HCT116 (cell line): ENCODE results near the gene OR6Q1. TPM values are rescaled to one million over a fixed set of nuclear protein-coding genes. Genes with fewer than 3 reads are reported as not detected.

Source experiments
- ATAC-seq: fragments of 200-7000 bp; cut with Tn5 transposase; 2 replicates; pipeline ENCODE4 v1.9.1; 2020; ENCODE audit warnings: mild to moderate bottlenecking, moderate library complexity
- BruUV-seq: library from RNA; stranded (reverse); fragments of 400-500 nt; replicated peaks from 2 replicates; lab custom pipeline; 2021; lab: Mats Ljungman, UMichigan
- CTCF ChIA-PET: fragments of 300-600 bp; sonication (Branson Sonifier 250); formaldehyde crosslinking; loops from one replicate; lab custom pipeline; 2021; ENCODE audit warnings: antibody characterized with exemption; lab: Charles Lee
- POLR2A ChIA-PET: fragments of 300-600, 350-600 bp; sonication (Branson Sonifier 250); formaldehyde crosslinking; loops from one replicate; lab custom pipeline; 2021; ENCODE audit warnings: antibody characterized with exemption; lab: Charles Lee
- RAD21 ChIA-PET, 2 experiments: fragments of 300-600 bp; sonication (Branson Sonifier 250); formaldehyde crosslinking; loops; one replicate each; lab custom pipeline; 2023; ENCODE audit warnings: low total read pairs in 2 of 2; ENCODE audit not compliant: uncharacterized antibody in 2 of 2, unreplicated experiment in 2 of 2, low non-redundant PET in 1 of 2; lab: Charles Lee
- DNase-seq: peaks from one replicate; pipeline ENCODE4 v3.0.0-alpha.2; 2010; ENCODE audit warnings: low read depth, low spot score
- H2AFZ ChIP-seq: fragments of 200-600 bp; shearing (Covaris generic), sonication (generic); 2 replicates; pipeline ENCODE4 v1.6.1; 2017; ENCODE audit warnings: low read depth, mixed run types, mixed read lengths, antibody characterized with exemption, low read length; ENCODE audit not compliant: poor library complexity, severe bottlenecking
- H3K27ac ChIP-seq: 2 replicates; pipeline ENCODE4 v1.5.1; 2012; ENCODE audit warnings: low read depth, low read length
- H3K27me3 ChIP-seq: fragments of 200-600 bp; sonication (generic); 2 replicates; pipeline ENCODE4 v1.6.1; 2016; ENCODE audit warnings: mixed run types, low read length, mixed read lengths; ENCODE audit not compliant: insufficient read depth
- H3K36me3 ChIP-seq, 2 experiments: fragments of 200-500 bp in 1 of 2; fragments of 200-600 bp in 1 of 2; sonication (Bioruptor generic) in 1 of 2; sonication (generic) in 1 of 2; 2 replicates each; pipeline versions ENCODE4 v1.5.1 to v1.6.1; 2014 to 2016; ENCODE audit warnings: low read length in 2 of 2, inconsistent platforms in 1 of 2, mixed read lengths in 1 of 2, mixed run types in 1 of 2; ENCODE audit not compliant: insufficient read depth in 2 of 2, control insufficient read depth in 1 of 2
- H3K4me1 ChIP-seq, 2 experiments: fragments of 200-600 bp in 1 of 2; sonication (generic) in 1 of 2; 2 replicates each; pipeline versions ENCODE4 v1.5.1 to v1.6.1; 2012 to 2017; ENCODE audit warnings: low read length in 2 of 2, inconsistent platforms in 1 of 2, mild to moderate bottlenecking in 1 of 2, mixed read lengths in 1 of 2, mixed run types in 1 of 2, moderate library complexity in 1 of 2; ENCODE audit not compliant: insufficient read depth in 2 of 2, control insufficient read depth in 1 of 2
- H3K4me2 ChIP-seq: fragments of 200-600 bp; sonication (generic); 2 replicates; pipeline ENCODE4 v1.6.1; 2017; ENCODE audit warnings: mixed run types, low read length, mixed read lengths
- H3K4me3 ChIP-seq, 2 experiments: fragments of 200-600 bp in 1 of 2; sonication (generic) in 1 of 2; replicated peaks in 1 of 2; 2 replicates each; pipeline ENCODE4 v1.5.1; 2011 to 2016; ENCODE audit warnings: low read length in 2 of 2, control low read depth in 1 of 2, low read depth in 1 of 2, mild to moderate bottlenecking in 1 of 2, mixed read lengths in 1 of 2, mixed run types in 1 of 2
- H3K79me2 ChIP-seq: fragments of 200-600 bp; sonication (generic); 2 replicates; pipeline ENCODE4 v1.6.1; 2017; ENCODE audit warnings: mild to moderate bottlenecking, mixed run types, low read length, moderate library complexity, mixed read lengths; ENCODE audit not compliant: insufficient read depth
- H3K9ac ChIP-seq: fragments of 200-600 bp; sonication (generic); 2 replicates; pipeline ENCODE4 v1.6.1; 2016; ENCODE audit warnings: low read length, mixed read lengths
- H3K9me2 ChIP-seq: fragments of 200-600 bp; sonication (generic), shearing (Covaris generic); 2 replicates; pipeline ENCODE4 v1.6.1; 2017; ENCODE audit warnings: mixed run types, mild to moderate bottlenecking, moderate library complexity; ENCODE audit not compliant: insufficient read depth
- H3K9me3 ChIP-seq, 2 experiments: fragments of 200-500 bp in 1 of 2; fragments of 200-600 bp in 1 of 2; sonication (Bioruptor generic) in 1 of 2; sonication (generic) in 1 of 2; 2 replicates each; pipeline ENCODE4 v1.6.1; 2014 to 2017; ENCODE audit warnings: low read length in 2 of 2, mixed read lengths in 2 of 2, inconsistent platforms in 1 of 2, low read depth in 1 of 2, mild to moderate bottlenecking in 1 of 2, mixed run types in 1 of 2, moderate library complexity in 1 of 2; ENCODE audit not compliant: control insufficient read depth in 1 of 2, insufficient read depth in 1 of 2
- H4K20me1 ChIP-seq: fragments of 200-600 bp; sonication (generic), shearing (Covaris generic); 2 replicates; pipeline ENCODE4 v1.6.1; 2017; ENCODE audit warnings: mixed run types, mild to moderate bottlenecking, moderate library complexity; ENCODE audit not compliant: insufficient read depth
- CEBPB ChIP-seq: IDR thresholded peaks from 2 replicates; pipeline ENCODE4 v1.6.1; 2012; ENCODE audit warnings: low read depth
- EGR1 ChIP-seq: IDR thresholded peaks from 2 replicates; pipeline ENCODE4 v1.6.1; 2012; ENCODE audit warnings: low read depth
- EZH2phosphoT487 ChIP-seq: fragments of 200-600 bp; IDR thresholded peaks from 2 replicates; pipeline ENCODE4 v1.6.1; 2018; ENCODE audit warnings: antibody characterized with exemption, borderline replicate concordance
- FOSL1 ChIP-seq: IDR thresholded peaks from 2 replicates; pipeline ENCODE4 v1.6.1; 2012; ENCODE audit warnings: low read depth
- JUND ChIP-seq: IDR thresholded peaks from 2 replicates; pipeline ENCODE4 v1.6.1; 2012
- POLR2A ChIP-seq: IDR thresholded peaks from 2 replicates; pipeline ENCODE4 v1.7.0; 2011; ENCODE audit warnings: borderline replicate concordance; ENCODE audit not compliant: insufficient read depth, insufficient read length; ENCODE audit errors: extremely low read depth
- POLR2AphosphoS5 ChIP-seq: IDR thresholded peaks from 2 replicates; pipeline ENCODE4 v1.6.1; 2011; ENCODE audit warnings: mild to moderate bottlenecking, low read depth, low read length, moderate library complexity
- RAD21 ChIP-seq: IDR thresholded peaks from 2 replicates; pipeline ENCODE4 v1.6.1; 2012; ENCODE audit warnings: low read depth, mild to moderate bottlenecking
- SP1 ChIP-seq: IDR thresholded peaks from 2 replicates; pipeline ENCODE4 v1.6.1; 2012; ENCODE audit warnings: low read depth
- SRF ChIP-seq: IDR thresholded peaks from 2 replicates; pipeline ENCODE4 v1.6.1; 2012; ENCODE audit warnings: low read depth
- TCF7L2 ChIP-seq: IDR thresholded peaks from 2 replicates; pipeline ENCODE4 v1.7.0; 2011; ENCODE audit warnings: borderline replicate concordance, inconsistent platforms; ENCODE audit not compliant: insufficient read depth, insufficient read length; ENCODE audit errors: extremely low read depth
- YY1 ChIP-seq: IDR thresholded peaks from 2 replicates; pipeline ENCODE4 v1.6.1; 2011; ENCODE audit warnings: low read length, low read depth, moderate library complexity, mild to moderate bottlenecking; ENCODE audit not compliant: insufficient replicate concordance; ENCODE audit errors: extremely low read depth
- ZFX ChIP-seq: fragments of 450-650 bp; IDR thresholded peaks from 2 replicates; pipeline ENCODE4 v1.6.1; 2017
- intact Hi-C: fragments of 100-400 bp; cut with micrococcal nuclease; formaldehyde crosslinking; loops from 2 replicates; pipeline ENCODE4 v1.10.0; 2022
- total RNA-seq: library from RNA; stranded (reverse); gene quantifications from one replicate; pipeline ENCODE4 v1.2.1, GENCODE V29; 2021; ENCODE audit not compliant: unreplicated experiment
- TF ChIP-seq, protein P1 (sequence below): IDR thresholded peaks from 2 replicates; pipeline ENCODE4 v1.6.1; 2012
- TF ChIP-seq, protein P2 (sequence below): IDR thresholded peaks from 2 replicates; pipeline ENCODE4 v1.6.1; 2012

The OR6Q1 gene
- total RNA-seq, 1 experiment from 2014 or later = not detected

DNA sequence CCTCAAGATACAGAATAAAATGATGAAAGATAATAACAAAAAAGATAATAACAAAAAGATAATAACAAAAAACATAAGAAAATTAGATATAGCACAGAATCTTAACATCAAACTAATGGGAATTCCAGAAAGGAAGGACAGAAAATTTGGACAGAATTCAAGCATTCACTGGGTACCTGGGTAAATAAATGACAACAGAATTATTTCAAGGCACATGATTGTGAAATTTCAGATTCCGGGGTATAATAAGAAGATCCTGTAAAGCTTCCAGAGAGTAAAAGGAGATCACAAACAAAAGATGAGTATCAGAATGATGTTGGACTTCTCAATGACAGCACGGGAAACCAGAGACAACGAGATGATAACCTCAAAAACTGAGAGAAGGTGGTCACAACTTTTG lies 49.2 kb upstream of the OR6Q1 start:
- POLR2A ChIA-PET = no interaction called here
- intact Hi-C loops = no loop called here
- TF ChIP-seq EGR1 (no peak), TCF7L2 (no peak), EZH2phosphoT487 (no peak), ZFX (no peak), SP1 (no peak), YY1 (no peak), JUND (no peak), SRF (no peak), FOSL1 (no peak), CEBPB (no peak), RAD21 (no peak), POLR2AphosphoS5 (no peak), POLR2A (no peak)
- TF ChIP-seq, protein P1, sequence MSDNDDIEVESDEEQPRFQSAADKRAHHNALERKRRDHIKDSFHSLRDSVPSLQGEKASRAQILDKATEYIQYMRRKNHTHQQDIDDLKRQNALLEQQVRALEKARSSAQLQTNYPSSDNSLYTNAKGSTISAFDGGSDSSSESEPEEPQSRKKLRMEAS = no peak
- TF ChIP-seq, protein P2, sequence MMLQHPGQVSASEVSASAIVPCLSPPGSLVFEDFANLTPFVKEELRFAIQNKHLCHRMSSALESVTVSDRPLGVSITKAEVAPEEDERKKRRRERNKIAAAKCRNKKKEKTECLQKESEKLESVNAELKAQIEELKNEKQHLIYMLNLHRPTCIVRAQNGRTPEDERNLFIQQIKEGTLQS = no peak
- TF ChIP-seq, all 23 proteins: peak for 0
- Histone ChIP-seq H3K27me3 (peaks cover 34% of the 10 kb centered on the region), H2AFZ (no peak overlapping the region), H3K4me3 (no peak overlapping the region), H4K20me1 (no peaks in the 10 kb centered on the region; the same call in 1 of the 2 replicates), H3K27ac (no peak overlapping the region), H3K9ac (no peak overlapping the region), H3K4me1 (no peaks in the 10 kb centered on the region), H3K79me2 (no peaks in the 10 kb centered on the region), H3K36me3 (no peaks in the 10 kb centered on the region), H3K9me2 (no peaks in the 10 kb centered on the region), H3K4me2 (no peak overlapping the region), H3K9me3 (no peaks in the 10 kb centered on the region)
- no TSS peak for BruUV-seq
- DNase-seq = no peak
- no peak for ATAC-seq
- CTCF ChIA-PET = no interaction called here
- RAD21 ChIA-PET = no interaction called here
